Measurements from ENCODE around the gene PNMA8A.

PNMA8A gene

DNA sequence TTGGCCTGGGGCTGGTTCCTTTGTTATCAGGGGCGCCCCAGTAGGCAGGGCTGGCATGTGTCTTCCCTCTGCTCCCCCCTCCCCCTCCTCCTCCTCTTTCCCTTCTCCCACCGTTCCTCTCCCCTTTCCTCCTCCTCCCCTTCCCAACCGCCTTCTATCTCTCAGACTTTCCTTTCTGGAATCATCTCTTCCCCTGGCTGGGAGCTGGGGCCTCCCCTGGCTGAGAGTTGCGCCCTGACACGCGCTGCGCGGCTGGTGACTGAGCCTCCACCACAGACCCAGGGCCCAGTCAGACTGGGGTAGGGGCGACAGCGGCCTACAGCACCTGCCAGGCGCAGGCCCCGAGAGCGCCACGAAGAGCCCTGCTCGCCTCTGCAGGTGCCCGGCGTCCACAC is 21.5 kb upstream of the PNMA8A start:
- H2AFZ ChIP-seq (ENCODE audit: low read length): no peak overlapping the region
- H3K4me2 ChIP-seq (ENCODE audit: low read length): no peak overlapping the region
- no peaks in the 10 kb centered on the region for H4K20me1 ChIP-seq (ENCODE audit: insufficient read depth, low read length)
- H3K9me3 ChIP-seq (ENCODE audit: low read length): no peaks in the 10 kb centered on the region
- TF ChIP-seq, protein P1, sequence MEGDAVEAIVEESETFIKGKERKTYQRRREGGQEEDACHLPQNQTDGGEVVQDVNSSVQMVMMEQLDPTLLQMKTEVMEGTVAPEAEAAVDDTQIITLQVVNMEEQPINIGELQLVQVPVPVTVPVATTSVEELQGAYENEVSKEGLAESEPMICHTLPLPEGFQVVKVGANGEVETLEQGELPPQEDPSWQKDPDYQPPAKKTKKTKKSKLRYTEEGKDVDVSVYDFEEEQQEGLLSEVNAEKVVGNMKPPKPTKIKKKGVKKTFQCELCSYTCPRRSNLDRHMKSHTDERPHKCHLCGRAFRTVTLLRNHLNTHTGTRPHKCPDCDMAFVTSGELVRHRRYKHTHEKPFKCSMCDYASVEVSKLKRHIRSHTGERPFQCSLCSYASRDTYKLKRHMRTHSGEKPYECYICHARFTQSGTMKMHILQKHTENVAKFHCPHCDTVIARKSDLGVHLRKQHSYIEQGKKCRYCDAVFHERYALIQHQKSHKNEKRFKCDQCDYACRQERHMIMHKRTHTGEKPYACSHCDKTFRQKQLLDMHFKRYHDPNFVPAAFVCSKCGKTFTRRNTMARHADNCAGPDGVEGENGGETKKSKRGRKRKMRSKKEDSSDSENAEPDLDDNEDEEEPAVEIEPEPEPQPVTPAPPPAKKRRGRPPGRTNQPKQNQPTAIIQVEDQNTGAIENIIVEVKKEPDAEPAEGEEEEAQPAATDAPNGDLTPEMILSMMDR (IDR thresholded peaks at IDR 0.05; ENCODE audit: low read length): no peak
- TF ChIP-seq EZH2 (IDR thresholded peaks at IDR 0.05; ENCODE audit: borderline replicate concordance, low read length): no peak
- no peaks in the 10 kb centered on the region for H3K9me2 ChIP-seq (ENCODE audit: low read depth, low read length)
- 0 out of 2 replicates have a peak, but pooled peaks cover 3% of the 10 kb centered on the region for H3K27me3 ChIP-seq (ENCODE audit: insufficient read depth, low read length)
- H3K36me3 ChIP-seq (ENCODE audit: insufficient read depth, low read length): no peaks in the 10 kb centered on the region
- no peak overlapping the region for H3K4me3 ChIP-seq (ENCODE audit: low read depth, low read length, poor library complexity, severe bottlenecking)
- no peaks in the 10 kb centered on the region for H3K79me2 ChIP-seq (ENCODE audit: insufficient read depth, low read length)
- no peaks in the 10 kb centered on the region for H3K4me1 ChIP-seq (ENCODE audit: insufficient read depth, low read length, severe bottlenecking)
- no peaks in the 10 kb centered on the region for H3F3A ChIP-seq (ENCODE audit: insufficient read depth, low read length)
- no peak overlapping the region for H3K9ac ChIP-seq (ENCODE audit: low read length)
- no peak overlapping the region for H3K27ac ChIP-seq (ENCODE audit: low read depth, low read length, poor library complexity, severe bottlenecking)

DNA sequence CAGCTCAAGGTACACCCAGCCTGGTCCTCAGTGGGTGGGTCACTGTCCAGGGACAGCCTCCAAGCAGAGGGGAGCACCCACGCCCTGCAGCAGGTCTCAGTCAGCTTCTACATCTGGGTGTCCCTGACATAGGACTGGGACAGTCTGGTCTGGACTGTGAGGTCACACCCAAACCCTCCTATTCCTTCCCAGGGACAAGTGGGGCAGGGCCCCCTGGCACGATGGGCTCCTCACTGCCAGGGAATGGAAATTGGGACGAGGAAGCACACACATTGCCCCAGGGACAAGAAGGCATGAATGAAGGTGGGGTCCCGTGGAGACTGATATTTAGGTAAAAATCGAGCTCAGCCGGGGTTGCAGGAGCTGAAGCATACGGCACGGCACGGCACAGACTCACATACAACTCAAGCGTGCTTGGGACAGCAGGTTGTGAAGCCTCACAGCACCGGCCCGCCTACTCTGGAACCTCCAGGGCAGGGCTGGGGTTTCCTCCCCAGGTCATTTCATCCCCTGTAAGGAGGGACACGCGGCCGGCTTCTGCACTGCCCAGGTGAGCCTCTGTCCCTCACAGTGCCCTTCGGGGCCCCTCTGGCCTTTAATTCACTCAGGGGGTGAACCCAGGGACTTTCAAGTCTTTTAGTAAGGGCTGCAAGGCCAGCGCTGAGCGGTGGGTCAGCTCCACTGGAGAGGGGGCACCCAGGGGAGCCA is 20.8 kb upstream of the PNMA8A start:
- Histone ChIP-seq H3K79me2 (ENCODE audit: insufficient read depth, low read length) (no peaks in the 10 kb centered on the region), H3K27me3 (ENCODE audit: insufficient read depth, low read length) (0 out of 2 replicates have a peak, but pooled peaks cover 3% of the 10 kb centered on the region), H3K36me3 (ENCODE audit: insufficient read depth, low read length) (no peaks in the 10 kb centered on the region), H3K4me2 (ENCODE audit: low read length) (no peak overlapping the region), H3K9ac (ENCODE audit: low read length) (no peak overlapping the region), H2AFZ (ENCODE audit: low read length) (no peak overlapping the region), H3K27ac (ENCODE audit: low read depth, low read length, poor library complexity, severe bottlenecking) (no peak overlapping the region), H4K20me1 (ENCODE audit: insufficient read depth, low read length) (no peaks in the 10 kb centered on the region), H3K4me3 (ENCODE audit: low read depth, low read length, poor library complexity, severe bottlenecking) (no peak overlapping the region), H3F3A (ENCODE audit: insufficient read depth, low read length) (no peaks in the 10 kb centered on the region), H3K9me2 (ENCODE audit: low read depth, low read length) (no peaks in the 10 kb centered on the region), H3K4me1 (ENCODE audit: insufficient read depth, low read length, severe bottlenecking) (no peaks in the 10 kb centered on the region), H3K9me3 (ENCODE audit: low read length) (no peaks in the 10 kb centered on the region)
- TF ChIP-seq EZH2 (IDR thresholded peaks at IDR 0.05; ENCODE audit: borderline replicate concordance, low read length): no peak
- TF ChIP-seq, protein P1 (IDR thresholded peaks at IDR 0.05; ENCODE audit: low read length): no peak

DNA sequence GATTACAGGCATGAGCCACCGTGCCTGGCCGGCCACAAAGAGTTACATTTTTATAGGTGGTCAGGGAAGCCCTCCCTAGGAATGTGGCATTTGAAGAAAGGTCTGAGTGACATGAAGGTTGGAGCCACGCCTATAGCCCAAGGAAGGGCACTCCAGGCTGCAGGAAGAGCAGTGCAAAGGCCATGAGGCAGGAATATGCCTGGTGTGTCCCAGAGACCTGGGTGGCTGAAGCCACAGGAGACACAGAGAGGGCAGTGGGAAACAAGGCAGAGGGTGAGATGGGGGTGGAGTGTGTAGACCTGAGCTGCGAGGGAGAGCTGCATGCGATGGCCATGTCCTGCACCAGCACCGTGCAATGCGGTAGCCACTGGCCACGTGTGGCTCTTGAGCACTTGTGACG is 19.4 kb upstream of the PNMA8A start:
- 0 out of 2 replicates have a peak, but pooled peaks cover 3% of the 10 kb centered on the region for H3K27me3 ChIP-seq (ENCODE audit: insufficient read depth, low read length)
- TF ChIP-seq EZH2 (IDR thresholded peaks at IDR 0.05; ENCODE audit: borderline replicate concordance, low read length): no peak
- TF ChIP-seq, protein P1 (IDR thresholded peaks at IDR 0.05; ENCODE audit: low read length): no peak
- H2AFZ ChIP-seq (ENCODE audit: low read length): no peak overlapping the region
- H3K4me2 ChIP-seq (ENCODE audit: low read length): no peak overlapping the region
- H3K4me1 ChIP-seq (ENCODE audit: insufficient read depth, low read length, severe bottlenecking): no peaks in the 10 kb centered on the region
- no peak overlapping the region for H3K9ac ChIP-seq (ENCODE audit: low read length)
- no peaks in the 10 kb centered on the region for H3K9me2 ChIP-seq (ENCODE audit: low read depth, low read length)
- no peaks in the 10 kb centered on the region for H3F3A ChIP-seq (ENCODE audit: insufficient read depth, low read length)
- H3K9me3 ChIP-seq (ENCODE audit: low read length): no peaks in the 10 kb centered on the region
- H4K20me1 ChIP-seq (ENCODE audit: insufficient read depth, low read length): no peaks in the 10 kb centered on the region
- no peak overlapping the region for H3K27ac ChIP-seq (ENCODE audit: low read depth, low read length, poor library complexity, severe bottlenecking)
- H3K79me2 ChIP-seq (ENCODE audit: insufficient read depth, low read length): no peaks in the 10 kb centered on the region
- H3K36me3 ChIP-seq (ENCODE audit: insufficient read depth, low read length): no peaks in the 10 kb centered on the region
- H3K4me3 ChIP-seq (ENCODE audit: low read depth, low read length, poor library complexity, severe bottlenecking): no peak overlapping the region
